ENCODE data around the gene TMA7. TPM values are rescaled to one million over a fixed set of nuclear protein-coding genes. Genes with fewer than 3 reads are reported as not detected.

TMA7 gene
- total and polyA plus RNA-seq, 2 of the 13 experiments (the other 11 are each of a cell fraction or from before 2014, with no cell fraction given) = 100 to 486 TPM

DNA sequence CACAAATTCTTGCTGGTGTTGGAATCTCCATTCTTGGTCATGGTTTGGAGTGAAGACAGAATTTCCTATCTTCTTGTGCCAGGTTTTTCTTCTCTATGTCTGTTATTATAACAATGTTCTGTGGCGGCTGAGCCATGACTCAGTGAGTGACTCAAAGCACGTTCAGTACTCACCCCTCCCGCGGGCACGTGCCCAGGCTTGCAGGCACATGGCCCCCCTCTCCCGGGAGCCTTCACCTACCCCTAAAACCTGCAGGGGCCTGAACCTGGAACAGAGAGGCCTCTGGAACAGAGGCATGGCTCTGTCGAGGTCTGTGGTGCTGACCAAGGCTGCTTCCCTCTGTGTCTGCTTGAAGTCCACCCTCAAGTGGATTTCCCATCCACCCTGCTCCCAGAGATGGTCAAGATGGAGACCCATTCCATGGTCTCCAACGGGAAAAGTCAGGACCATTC, 37.8 kb upstream of the TMA7 start (continued):
- TF ChIP-seq, protein P1, sequence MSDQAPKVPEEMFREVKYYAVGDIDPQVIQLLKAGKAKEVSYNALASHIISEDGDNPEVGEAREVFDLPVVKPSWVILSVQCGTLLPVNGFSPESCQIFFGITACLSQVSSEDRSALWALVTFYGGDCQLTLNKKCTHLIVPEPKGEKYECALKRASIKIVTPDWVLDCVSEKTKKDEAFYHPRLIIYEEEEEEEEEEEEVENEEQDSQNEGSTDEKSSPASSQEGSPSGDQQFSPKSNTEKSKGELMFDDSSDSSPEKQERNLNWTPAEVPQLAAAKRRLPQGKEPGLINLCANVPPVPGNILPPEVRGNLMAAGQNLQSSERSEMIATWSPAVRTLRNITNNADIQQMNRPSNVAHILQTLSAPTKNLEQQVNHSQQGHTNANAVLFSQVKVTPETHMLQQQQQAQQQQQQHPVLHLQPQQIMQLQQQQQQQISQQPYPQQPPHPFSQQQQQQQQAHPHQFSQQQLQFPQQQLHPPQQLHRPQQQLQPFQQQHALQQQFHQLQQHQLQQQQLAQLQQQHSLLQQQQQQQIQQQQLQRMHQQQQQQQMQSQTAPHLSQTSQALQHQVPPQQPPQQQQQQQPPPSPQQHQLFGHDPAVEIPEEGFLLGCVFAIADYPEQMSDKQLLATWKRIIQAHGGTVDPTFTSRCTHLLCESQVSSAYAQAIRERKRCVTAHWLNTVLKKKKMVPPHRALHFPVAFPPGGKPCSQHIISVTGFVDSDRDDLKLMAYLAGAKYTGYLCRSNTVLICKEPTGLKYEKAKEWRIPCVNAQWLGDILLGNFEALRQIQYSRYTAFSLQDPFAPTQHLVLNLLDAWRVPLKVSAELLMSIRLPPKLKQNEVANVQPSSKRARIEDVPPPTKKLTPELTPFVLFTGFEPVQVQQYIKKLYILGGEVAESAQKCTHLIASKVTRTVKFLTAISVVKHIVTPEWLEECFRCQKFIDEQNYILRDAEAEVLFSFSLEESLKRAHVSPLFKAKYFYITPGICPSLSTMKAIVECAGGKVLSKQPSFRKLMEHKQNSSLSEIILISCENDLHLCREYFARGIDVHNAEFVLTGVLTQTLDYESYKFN (CRISPR knock-in tag; conservative IDR thresholded peaks at IDR 0.05) = no peak
- TF ChIP-seq POLR2AphosphoS5 (IDR thresholded peaks at IDR 0.05; ENCODE audit: low read depth, low read length) (peak; percentile 41), FOSL2 (CRISPR knock-in tag; IDR thresholded peaks at IDR 0.05) (0 out of 2 replicates have a peak, but pooled peaks have one; percentile 9), ZNF30 (CRISPR knock-in tag; IDR thresholded peaks at IDR 0.05) (no peak), SIX4 (CRISPR knock-in tag; IDR thresholded peaks at IDR 0.05) (no peak), ZNF263 (CRISPR knock-in tag; IDR thresholded peaks at IDR 0.05) (no peak), EEA1 (CRISPR knock-in tag; IDR thresholded peaks at IDR 0.05; ENCODE audit: borderline replicate concordance) (no peak), CCDC6 (CRISPR knock-in tag; IDR thresholded peaks at IDR 0.05) (no peak), ZNF367 (CRISPR knock-in tag; IDR thresholded peaks at IDR 0.05; ENCODE audit: borderline replicate concordance) (no peak), RBFOX2 (IDR thresholded peaks at IDR 0.05; ENCODE audit: low read depth, low read length) (no peak), PHF5A (CRISPR knock-in tag; IDR thresholded peaks at IDR 0.05; ENCODE audit: low read depth, unreplicated experiment) (no peak), ZNF543 (CRISPR knock-in tag; IDR thresholded peaks at IDR 0.05) (no peak), ZNF326 (CRISPR knock-in tag; IDR thresholded peaks at IDR 0.05; ENCODE audit: borderline replicate concordance) (no peak)
- TF ChIP-seq, protein P2, sequence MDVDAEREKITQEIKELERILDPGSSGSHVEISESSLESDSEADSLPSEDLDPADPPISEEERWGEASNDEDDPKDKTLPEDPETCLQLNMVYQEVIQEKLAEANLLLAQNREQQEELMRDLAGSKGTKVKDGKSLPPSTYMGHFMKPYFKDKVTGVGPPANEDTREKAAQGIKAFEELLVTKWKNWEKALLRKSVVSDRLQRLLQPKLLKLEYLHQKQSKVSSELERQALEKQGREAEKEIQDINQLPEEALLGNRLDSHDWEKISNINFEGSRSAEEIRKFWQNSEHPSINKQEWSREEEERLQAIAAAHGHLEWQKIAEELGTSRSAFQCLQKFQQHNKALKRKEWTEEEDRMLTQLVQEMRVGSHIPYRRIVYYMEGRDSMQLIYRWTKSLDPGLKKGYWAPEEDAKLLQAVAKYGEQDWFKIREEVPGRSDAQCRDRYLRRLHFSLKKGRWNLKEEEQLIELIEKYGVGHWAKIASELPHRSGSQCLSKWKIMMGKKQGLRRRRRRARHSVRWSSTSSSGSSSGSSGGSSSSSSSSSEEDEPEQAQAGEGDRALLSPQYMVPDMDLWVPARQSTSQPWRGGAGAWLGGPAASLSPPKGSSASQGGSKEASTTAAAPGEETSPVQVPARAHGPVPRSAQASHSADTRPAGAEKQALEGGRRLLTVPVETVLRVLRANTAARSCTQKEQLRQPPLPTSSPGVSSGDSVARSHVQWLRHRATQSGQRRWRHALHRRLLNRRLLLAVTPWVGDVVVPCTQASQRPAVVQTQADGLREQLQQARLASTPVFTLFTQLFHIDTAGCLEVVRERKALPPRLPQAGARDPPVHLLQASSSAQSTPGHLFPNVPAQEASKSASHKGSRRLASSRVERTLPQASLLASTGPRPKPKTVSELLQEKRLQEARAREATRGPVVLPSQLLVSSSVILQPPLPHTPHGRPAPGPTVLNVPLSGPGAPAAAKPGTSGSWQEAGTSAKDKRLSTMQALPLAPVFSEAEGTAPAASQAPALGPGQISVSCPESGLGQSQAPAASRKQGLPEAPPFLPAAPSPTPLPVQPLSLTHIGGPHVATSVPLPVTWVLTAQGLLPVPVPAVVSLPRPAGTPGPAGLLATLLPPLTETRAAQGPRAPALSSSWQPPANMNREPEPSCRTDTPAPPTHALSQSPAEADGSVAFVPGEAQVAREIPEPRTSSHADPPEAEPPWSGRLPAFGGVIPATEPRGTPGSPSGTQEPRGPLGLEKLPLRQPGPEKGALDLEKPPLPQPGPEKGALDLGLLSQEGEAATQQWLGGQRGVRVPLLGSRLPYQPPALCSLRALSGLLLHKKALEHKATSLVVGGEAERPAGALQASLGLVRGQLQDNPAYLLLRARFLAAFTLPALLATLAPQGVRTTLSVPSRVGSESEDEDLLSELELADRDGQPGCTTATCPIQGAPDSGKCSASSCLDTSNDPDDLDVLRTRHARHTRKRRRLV (CRISPR knock-in tag; IDR thresholded peaks at IDR 0.05) = no peak
- TF ChIP-seq, protein P3, sequence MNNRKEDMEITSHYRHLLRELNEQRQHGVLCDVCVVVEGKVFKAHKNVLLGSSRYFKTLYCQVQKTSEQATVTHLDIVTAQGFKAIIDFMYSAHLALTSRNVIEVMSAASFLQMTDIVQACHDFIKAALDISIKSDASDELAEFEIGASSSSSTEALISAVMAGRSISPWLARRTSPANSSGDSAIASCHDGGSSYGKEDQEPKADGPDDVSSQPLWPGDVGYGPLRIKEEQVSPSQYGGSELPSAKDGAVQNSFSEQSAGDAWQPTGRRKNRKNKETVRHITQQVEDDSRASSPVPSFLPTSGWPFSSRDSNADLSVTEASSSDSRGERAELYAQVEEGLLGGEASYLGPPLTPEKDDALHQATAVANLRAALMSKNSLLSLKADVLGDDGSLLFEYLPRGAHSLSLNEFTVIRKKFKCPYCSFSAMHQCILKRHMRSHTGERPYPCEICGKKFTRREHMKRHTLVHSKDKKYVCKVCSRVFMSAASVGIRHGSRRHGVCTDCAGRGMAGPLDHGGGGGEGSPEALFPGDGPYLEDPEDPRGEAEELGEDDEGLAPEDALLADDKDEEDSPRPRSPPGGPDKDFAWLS (CRISPR knock-in tag; IDR thresholded peaks at IDR 0.05; ENCODE audit: borderline replicate concordance) = no peak
- TF ChIP-seq, protein P4, sequence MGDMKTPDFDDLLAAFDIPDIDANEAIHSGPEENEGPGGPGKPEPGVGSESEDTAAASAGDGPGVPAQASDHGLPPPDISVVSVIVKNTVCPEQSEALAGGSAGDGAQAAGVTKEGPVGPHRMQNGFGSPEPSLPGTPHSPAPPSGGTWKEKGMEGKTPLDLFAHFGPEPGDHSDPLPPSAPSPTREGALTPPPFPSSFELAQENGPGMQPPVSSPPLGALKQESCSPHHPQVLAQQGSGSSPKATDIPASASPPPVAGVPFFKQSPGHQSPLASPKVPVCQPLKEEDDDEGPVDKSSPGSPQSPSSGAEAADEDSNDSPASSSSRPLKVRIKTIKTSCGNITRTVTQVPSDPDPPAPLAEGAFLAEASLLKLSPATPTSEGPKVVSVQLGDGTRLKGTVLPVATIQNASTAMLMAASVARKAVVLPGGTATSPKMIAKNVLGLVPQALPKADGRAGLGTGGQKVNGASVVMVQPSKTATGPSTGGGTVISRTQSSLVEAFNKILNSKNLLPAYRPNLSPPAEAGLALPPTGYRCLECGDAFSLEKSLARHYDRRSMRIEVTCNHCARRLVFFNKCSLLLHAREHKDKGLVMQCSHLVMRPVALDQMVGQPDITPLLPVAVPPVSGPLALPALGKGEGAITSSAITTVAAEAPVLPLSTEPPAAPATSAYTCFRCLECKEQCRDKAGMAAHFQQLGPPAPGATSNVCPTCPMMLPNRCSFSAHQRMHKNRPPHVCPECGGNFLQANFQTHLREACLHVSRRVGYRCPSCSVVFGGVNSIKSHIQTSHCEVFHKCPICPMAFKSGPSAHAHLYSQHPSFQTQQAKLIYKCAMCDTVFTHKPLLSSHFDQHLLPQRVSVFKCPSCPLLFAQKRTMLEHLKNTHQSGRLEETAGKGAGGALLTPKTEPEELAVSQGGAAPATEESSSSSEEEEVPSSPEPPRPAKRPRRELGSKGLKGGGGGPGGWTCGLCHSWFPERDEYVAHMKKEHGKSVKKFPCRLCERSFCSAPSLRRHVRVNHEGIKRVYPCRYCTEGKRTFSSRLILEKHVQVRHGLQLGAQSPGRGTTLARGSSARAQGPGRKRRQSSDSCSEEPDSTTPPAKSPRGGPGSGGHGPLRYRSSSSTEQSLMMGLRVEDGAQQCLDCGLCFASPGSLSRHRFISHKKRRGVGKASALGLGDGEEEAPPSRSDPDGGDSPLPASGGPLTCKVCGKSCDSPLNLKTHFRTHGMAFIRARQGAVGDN (CRISPR knock-in tag; IDR thresholded peaks at IDR 0.05) = peak; percentile 17; the same call in 1 of the 2 replicates
